ENCODE measurements around the gene CHD9NB.

- TF ChIP-seq EZH2 (IDR thresholded peaks at IDR 0.05; ENCODE audit: insufficient read depth, poor library complexity, severe bottlenecking) = no peak
- no peak for TF ChIP-seq EZH2phosphoT487 (IDR thresholded peaks at IDR 0.05; ENCODE audit: insufficient read depth, low read depth)
Measured at GRCh38 chr16:53041320-53042051, 11.2 kb downstream of the CHD9NB start.
